K562 (cell line): ENCODE data around the gene RNU1-2. TPM values are rescaled to one million over a fixed set of nuclear protein-coding genes. Genes with fewer than 3 reads are reported as not detected.

Experiments
- BCOR ChIP-seq: fragments of 450-650 bp; IDR thresholded peaks from 2 replicates; pipeline ENCODE4 v1.6.1; 2016
- CBFA2T2 ChIP-seq: fragments of 450-650 bp; conservative IDR thresholded peaks from 2 replicates; pipeline ENCODE4 v1.6.1; 2017; ENCODE audit warnings: mild to moderate bottlenecking
- ETV6 ChIP-seq, 3 experiments: fragments of 150-350 bp in 1 of 3; sonication (generic) in 1 of 3; formaldehyde crosslinking in 1 of 3; IDR thresholded peaks; 2 replicates each; pipeline versions ENCODE4 v1.6.1 to v1.8.0; 2014 to 2022; ENCODE audit warnings: borderline replicate concordance in 2 of 3, low read depth in 2 of 3, antibody characterized with exemption in 1 of 3, low read length in 1 of 3, mild to moderate bottlenecking in 1 of 3, missing genetic modification reagents in 1 of 3
- HDAC8 ChIP-seq: fragments of 450-650 bp; IDR thresholded peaks from 2 replicates; pipeline ENCODE4 v1.6.1; 2016; ENCODE audit warnings: mild to moderate bottlenecking, missing genetic modification characterization, moderate library complexity, missing compliant biosample characterization
- KLF16 ChIP-seq: IDR thresholded peaks from 2 replicates; pipeline ENCODE4 v1.6.1; 2016; ENCODE audit warnings: antibody characterized with exemption
- POLR2AphosphoS2 ChIP-seq: IDR thresholded peaks from 2 replicates; pipeline ENCODE4 v1.6.1; 2012; ENCODE audit warnings: low read length, improper control_type of control experiment
- PURB ChIP-seq: sonication (generic); formaldehyde crosslinking; IDR thresholded peaks from 2 replicates; pipeline ENCODE4 v1.9.0; 2021; ENCODE audit warnings: low read depth, mild to moderate bottlenecking, missing genetic modification reagents
- ZNF3 ChIP-seq: fragments of 250-450 bp; sonication (Bioruptor Pico); IDR thresholded peaks from 2 replicates; pipeline ENCODE4 v1.5.0; 2021; ENCODE audit warnings: mild to moderate bottlenecking, moderate library complexity
- ZNF830 ChIP-seq: fragments of 250-450 bp; sonication (Bioruptor Pico); IDR thresholded peaks from 2 replicates; pipeline ENCODE4 v1.5.0; 2021; ENCODE audit warnings: mild to moderate bottlenecking
- polyA plus RNA-seq, 8 experiments: library from polyadenylated mRNA; depleted of rRNA in 4 of 8; stranded (reverse) in 5 of 8; unstranded in 3 of 8; fragments of >200 nt; fragmentation: Nextera tagmentation in 2 of 8; fragmentation: Illumina TruSeq in 1 of 8; extraction: Ambion mirVana in 2 of 8; extraction: Trizol in 1 of 8; gene quantifications; 2 replicates each; pipeline versions ENCODE4 v1.2.1 to v1.2.3, GENCODE V29; 2011 to 2014; ENCODE audit warnings: inconsistent platforms in 1 of 8, missing spikeins in 1 of 8
- total RNA-seq, 7 experiments: library from RNA; depleted of rRNA in 6 of 7; stranded (reverse); fragments of >200 nt in 6 of 7; fragmentation: Illumina TruSeq in 2 of 7; extraction: Trizol in 2 of 7; gene quantifications; 2 replicates each; pipeline versions ENCODE4 v1.2.1 to v1.2.3, GENCODE V29; 2011 to 2021; ENCODE audit warnings: low replicate concordance in 1 of 7
- TF ChIP-seq, protein P1 (sequence below): fragments of 450-650 bp; IDR thresholded peaks from 2 replicates; pipeline ENCODE4 v1.6.1; 2016; ENCODE audit warnings: mild to moderate bottlenecking, moderate library complexity
- TF ChIP-seq, protein P2 (sequence below), 2 experiments: fragments of 450-650 bp in 1 of 2; sonication (generic) in 1 of 2; formaldehyde crosslinking in 1 of 2; IDR thresholded peaks in 1 of 2; conservative IDR thresholded peaks in 1 of 2; 2 replicates each; pipeline versions ENCODE4 v1.6.1 to v1.8.1; 2016 to 2023; ENCODE audit warnings: mild to moderate bottlenecking in 2 of 2, moderate library complexity in 2 of 2, inconsistent platforms in 1 of 2, missing genetic modification reagents in 1 of 2
- TF ChIP-seq, protein P3 (sequence below): fragments of 250-450 bp; sonication (Bioruptor Pico); IDR thresholded peaks from 2 replicates; pipeline ENCODE4 v1.9.0; 2021; ENCODE audit warnings: mild to moderate bottlenecking, inconsistent platforms

Gene RNU1-2
- total and polyA plus RNA-seq, 9 of the 15 experiments (the other 6 are each of a cell fraction or from before 2014, with no cell fraction given) = under 0.01 to 32,823 (median 2,538) TPM; not detected in 4

GRCh38 chr1:16913181-16913832 is 17.5 kb downstream of the RNU1-2 start (continued):
- TF ChIP-seq HDAC8 (tag) (no peak), BCOR (peak; percentile 48; the same call in 1 of the 2 replicates), ZNF830 (CRISPR knock-in tag) (0 out of 2 replicates have a peak, but pooled peaks have one; percentile 21), KLF16 (no peak), PURB (CRISPR knock-in tag) (no peak), CBFA2T2 (no peak), ETV6 (IDR thresholded peaks at IDR 0.05; ENCODE audit: borderline replicate concordance in 1 of 2, low read depth in 2 of 2, low read length in 1 of 2) (no peak), ETV6 (CRISPR knock-in tag; IDR thresholded peaks at IDR 0.05; ENCODE audit: borderline replicate concordance) (no peak), ZNF3 (no peak), POLR2AphosphoS2 (no peak)
- TF ChIP-seq, protein P1, sequence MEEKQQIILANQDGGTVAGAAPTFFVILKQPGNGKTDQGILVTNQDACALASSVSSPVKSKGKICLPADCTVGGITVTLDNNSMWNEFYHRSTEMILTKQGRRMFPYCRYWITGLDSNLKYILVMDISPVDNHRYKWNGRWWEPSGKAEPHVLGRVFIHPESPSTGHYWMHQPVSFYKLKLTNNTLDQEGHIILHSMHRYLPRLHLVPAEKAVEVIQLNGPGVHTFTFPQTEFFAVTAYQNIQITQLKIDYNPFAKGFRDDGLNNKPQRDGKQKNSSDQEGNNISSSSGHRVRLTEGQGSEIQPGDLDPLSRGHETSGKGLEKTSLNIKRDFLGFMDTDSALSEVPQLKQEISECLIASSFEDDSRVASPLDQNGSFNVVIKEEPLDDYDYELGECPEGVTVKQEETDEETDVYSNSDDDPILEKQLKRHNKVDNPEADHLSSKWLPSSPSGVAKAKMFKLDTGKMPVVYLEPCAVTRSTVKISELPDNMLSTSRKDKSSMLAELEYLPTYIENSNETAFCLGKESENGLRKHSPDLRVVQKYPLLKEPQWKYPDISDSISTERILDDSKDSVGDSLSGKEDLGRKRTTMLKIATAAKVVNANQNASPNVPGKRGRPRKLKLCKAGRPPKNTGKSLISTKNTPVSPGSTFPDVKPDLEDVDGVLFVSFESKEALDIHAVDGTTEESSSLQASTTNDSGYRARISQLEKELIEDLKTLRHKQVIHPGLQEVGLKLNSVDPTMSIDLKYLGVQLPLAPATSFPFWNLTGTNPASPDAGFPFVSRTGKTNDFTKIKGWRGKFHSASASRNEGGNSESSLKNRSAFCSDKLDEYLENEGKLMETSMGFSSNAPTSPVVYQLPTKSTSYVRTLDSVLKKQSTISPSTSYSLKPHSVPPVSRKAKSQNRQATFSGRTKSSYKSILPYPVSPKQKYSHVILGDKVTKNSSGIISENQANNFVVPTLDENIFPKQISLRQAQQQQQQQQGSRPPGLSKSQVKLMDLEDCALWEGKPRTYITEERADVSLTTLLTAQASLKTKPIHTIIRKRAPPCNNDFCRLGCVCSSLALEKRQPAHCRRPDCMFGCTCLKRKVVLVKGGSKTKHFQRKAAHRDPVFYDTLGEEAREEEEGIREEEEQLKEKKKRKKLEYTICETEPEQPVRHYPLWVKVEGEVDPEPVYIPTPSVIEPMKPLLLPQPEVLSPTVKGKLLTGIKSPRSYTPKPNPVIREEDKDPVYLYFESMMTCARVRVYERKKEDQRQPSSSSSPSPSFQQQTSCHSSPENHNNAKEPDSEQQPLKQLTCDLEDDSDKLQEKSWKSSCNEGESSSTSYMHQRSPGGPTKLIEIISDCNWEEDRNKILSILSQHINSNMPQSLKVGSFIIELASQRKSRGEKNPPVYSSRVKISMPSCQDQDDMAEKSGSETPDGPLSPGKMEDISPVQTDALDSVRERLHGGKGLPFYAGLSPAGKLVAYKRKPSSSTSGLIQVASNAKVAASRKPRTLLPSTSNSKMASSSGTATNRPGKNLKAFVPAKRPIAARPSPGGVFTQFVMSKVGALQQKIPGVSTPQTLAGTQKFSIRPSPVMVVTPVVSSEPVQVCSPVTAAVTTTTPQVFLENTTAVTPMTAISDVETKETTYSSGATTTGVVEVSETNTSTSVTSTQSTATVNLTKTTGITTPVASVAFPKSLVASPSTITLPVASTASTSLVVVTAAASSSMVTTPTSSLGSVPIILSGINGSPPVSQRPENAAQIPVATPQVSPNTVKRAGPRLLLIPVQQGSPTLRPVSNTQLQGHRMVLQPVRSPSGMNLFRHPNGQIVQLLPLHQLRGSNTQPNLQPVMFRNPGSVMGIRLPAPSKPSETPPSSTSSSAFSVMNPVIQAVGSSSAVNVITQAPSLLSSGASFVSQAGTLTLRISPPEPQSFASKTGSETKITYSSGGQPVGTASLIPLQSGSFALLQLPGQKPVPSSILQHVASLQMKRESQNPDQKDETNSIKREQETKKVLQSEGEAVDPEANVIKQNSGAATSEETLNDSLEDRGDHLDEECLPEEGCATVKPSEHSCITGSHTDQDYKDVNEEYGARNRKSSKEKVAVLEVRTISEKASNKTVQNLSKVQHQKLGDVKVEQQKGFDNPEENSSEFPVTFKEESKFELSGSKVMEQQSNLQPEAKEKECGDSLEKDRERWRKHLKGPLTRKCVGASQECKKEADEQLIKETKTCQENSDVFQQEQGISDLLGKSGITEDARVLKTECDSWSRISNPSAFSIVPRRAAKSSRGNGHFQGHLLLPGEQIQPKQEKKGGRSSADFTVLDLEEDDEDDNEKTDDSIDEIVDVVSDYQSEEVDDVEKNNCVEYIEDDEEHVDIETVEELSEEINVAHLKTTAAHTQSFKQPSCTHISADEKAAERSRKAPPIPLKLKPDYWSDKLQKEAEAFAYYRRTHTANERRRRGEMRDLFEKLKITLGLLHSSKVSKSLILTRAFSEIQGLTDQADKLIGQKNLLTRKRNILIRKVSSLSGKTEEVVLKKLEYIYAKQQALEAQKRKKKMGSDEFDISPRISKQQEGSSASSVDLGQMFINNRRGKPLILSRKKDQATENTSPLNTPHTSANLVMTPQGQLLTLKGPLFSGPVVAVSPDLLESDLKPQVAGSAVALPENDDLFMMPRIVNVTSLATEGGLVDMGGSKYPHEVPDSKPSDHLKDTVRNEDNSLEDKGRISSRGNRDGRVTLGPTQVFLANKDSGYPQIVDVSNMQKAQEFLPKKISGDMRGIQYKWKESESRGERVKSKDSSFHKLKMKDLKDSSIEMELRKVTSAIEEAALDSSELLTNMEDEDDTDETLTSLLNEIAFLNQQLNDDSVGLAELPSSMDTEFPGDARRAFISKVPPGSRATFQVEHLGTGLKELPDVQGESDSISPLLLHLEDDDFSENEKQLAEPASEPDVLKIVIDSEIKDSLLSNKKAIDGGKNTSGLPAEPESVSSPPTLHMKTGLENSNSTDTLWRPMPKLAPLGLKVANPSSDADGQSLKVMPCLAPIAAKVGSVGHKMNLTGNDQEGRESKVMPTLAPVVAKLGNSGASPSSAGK = peak; percentile 70; the same call in 1 of the 2 replicates
- TF ChIP-seq, protein P2, sequence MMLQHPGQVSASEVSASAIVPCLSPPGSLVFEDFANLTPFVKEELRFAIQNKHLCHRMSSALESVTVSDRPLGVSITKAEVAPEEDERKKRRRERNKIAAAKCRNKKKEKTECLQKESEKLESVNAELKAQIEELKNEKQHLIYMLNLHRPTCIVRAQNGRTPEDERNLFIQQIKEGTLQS (IDR thresholded peaks at IDR 0.05) = no peak
- TF ChIP-seq, protein P2 (CRISPR knock-in tag; conservative IDR thresholded peaks at IDR 0.05) = peak; percentile 38; the same call in 1 of the 2 replicates
- TF ChIP-seq, protein P3, sequence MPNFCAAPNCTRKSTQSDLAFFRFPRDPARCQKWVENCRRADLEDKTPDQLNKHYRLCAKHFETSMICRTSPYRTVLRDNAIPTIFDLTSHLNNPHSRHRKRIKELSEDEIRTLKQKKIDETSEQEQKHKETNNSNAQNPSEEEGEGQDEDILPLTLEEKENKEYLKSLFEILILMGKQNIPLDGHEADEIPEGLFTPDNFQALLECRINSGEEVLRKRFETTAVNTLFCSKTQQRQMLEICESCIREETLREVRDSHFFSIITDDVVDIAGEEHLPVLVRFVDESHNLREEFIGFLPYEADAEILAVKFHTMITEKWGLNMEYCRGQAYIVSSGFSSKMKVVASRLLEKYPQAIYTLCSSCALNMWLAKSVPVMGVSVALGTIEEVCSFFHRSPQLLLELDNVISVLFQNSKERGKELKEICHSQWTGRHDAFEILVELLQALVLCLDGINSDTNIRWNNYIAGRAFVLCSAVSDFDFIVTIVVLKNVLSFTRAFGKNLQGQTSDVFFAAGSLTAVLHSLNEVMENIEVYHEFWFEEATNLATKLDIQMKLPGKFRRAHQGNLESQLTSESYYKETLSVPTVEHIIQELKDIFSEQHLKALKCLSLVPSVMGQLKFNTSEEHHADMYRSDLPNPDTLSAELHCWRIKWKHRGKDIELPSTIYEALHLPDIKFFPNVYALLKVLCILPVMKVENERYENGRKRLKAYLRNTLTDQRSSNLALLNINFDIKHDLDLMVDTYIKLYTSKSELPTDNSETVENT (CRISPR knock-in tag) = no peak
